ENCODE measurements around the gene COL28A1.

COL28A1 gene

DNA sequence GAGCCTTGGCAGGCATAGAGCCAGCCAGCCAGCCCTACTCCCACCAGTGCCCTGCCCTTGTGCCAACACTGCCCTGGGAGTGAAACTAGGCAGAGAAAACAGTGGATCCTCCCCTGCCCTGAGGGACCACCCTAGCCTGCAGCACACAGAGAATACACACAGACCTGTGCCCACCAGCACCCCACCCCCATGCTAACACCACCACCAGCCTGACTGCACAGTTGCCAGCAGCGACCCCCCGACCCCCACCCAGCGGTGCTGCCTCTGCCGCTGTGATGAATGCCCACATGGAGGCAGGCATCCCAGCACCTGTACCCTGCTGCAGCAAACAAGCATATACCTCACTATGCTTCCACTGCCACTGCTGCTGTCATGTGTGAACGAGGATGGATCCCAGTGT, 21.6 kb upstream of the COL28A1 start:
- no peak for FAIRE-seq

GRCh38 chr7:7556852-7557251, 21.2 kb upstream of the COL28A1 start:
- no peak for FAIRE-seq

- no peak for FAIRE-seq
These were observed 19.2 kb upstream of the COL28A1 start for GRCh38 chr7:7554649-7555575.

DNA sequence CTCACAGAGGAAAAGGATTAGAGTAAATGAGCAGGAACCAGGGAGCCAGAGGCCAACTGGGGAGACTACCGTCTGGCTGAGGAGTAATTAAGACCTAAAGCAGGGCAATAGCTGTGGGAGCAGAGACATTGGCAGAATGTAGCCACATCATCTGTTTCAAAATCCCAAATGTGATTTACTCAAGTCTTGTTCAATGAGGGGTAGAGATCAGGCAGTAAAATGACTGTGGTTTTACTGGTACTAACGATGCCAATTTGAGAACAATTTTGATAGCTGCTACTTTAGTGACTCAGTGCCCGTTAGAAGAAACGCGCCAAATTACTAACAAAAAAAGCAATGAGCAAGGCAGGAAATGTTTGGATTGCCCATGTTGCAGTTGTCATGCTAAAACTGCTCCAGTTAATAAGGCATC, 18.4 kb upstream of the COL28A1 start:
- no peak for FAIRE-seq

- no peak for FAIRE-seq
These were observed 17.7 kb upstream of the COL28A1 start for GRCh38 chr7:7553386-7553785.

DNA sequence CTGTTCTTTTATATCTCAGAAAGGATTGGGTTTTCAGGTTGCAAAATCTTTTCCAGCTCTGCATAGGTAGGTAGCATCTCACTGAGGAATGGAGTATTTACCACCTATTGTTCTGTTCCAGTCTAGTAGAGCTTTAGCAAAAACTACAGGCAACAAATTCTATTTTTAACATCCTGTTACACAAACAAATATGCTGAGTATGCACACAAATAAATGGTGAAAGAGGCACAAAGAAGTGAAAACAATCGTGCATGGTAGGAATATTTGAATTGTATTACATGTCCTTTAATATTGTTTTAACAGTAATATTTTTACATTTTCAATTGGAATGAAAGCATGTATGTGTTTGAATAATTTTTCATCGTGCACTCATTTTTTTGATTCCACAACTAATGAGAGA, 16.5 kb upstream of the COL28A1 start:
- no peak for FAIRE-seq

- FAIRE-seq = no peak
These were observed 15.0 kb upstream of the COL28A1 start for GRCh38 chr7:7550663-7551062.

DNA sequence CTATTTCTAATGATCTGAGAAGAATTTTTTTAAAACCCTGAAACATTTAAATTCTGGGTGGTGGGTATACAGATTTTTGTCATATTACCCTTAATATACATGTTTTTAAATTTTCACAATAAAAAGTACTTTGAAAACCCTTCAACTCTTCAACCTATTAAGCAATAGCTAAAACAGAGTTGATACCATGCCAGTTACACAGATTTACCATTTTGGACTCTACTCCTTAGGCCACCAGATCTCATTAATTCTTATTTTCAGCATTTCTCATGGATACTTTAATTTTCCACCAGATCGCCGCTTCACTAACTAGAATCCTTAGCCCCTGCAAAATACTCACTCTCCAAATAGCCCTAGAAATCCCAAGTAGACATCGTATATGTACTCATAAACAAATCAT, 12.7 kb upstream of the COL28A1 start:
- no peak for FAIRE-seq

- FAIRE-seq = no peak
These were observed 6.7 kb upstream of the COL28A1 start for GRCh38 chr7:7542251-7542835.

DNA sequence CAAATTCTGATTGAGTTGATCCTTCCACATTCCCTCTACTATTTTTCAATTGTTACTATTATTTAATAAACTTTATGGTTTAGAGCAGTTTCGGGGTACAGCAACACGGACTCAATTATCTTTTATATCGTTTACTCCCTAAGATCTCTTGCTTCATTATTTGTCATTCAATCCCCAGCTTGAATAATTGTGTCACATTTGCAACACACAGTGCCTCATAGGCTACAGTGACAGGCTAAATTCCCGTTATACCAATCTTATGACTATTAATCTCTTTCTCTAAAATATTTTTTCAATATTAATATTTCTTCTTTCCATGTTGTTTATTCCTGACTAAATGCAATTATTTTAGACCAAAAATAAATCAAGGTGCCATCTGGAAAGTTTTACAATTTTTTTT, 4.0 kb upstream of the COL28A1 start:
- no peak for FAIRE-seq

DNA sequence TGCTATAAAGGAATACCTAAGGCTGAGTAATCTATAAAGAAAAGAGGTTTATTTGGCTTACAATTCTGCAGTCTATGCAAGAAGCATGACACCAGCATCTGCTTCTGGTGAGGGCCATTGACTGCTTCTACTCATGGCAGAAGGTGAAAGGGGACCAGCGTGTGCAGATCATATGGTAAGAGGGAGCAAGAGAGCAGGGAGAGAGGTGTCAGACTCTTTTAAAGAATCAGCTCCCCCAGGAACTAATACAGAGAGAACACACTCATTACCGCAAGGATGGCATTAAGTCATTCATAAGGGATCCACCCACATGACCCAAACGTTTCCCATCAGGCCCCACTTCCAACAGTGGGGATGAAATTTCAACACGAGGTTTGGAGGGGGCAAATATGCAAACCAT, 3.5 kb upstream of the COL28A1 start:
- FAIRE-seq = no peak

DNA sequence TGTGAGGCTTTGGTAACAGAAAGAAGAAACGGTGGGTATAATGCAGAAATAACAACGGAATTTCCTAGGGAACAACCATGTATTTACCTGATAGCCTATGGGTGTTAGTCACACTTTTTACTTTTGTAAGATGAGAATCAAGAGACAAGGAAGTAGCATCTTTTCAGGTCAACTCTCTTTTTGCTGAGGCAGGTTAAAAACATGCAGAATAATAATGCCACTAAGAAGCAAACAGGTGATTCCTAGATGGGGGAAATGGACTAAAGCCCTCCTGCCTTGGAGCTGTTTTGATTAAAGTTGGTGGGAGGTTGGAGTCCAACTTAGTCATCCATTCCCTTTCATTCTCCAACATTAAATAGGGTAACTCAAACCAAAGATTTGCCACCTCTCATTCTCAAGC, 2.0 kb upstream of the COL28A1 start:
- no peak for FAIRE-seq

GRCh38 chr7:7536396-7537019, 835 bp upstream of the COL28A1 start:
- FAIRE-seq = no peak

DNA sequence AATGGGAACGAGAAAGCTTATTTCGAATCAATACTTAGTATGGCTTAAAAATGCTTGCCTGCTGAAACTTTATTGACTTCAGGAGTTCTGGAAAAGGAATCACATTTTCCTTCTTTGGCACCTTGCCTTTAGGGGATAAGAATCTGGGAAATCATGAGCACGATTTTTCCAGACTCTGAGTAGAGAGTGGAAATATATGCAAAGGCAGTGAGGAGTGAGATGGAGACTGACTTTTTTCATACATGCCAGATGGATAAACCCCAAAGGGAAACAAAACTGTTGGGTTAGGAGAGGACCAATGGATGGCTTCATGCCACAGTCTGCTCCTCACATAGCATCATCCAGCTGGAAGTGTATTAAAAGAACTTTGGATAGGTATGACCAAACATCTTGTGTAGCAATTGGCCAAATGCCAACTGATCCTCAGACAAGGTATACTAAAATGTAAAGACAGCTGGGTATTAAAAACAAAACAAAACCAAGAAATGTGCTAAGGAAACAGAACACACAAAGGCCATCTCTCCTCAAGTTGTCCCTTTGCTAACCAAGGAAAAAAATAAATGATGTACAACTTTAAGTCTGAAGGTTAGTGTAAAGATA, 1.7 kb downstream of the COL28A1 start:
- no peak for FAIRE-seq

- no peak for FAIRE-seq
These were observed 6.3 kb downstream of the COL28A1 start for GRCh38 chr7:7529328-7529727.

- FAIRE-seq = no peak
These were observed 8.6 kb downstream of the COL28A1 start for GRCh38 chr7:7527047-7527446.

DNA sequence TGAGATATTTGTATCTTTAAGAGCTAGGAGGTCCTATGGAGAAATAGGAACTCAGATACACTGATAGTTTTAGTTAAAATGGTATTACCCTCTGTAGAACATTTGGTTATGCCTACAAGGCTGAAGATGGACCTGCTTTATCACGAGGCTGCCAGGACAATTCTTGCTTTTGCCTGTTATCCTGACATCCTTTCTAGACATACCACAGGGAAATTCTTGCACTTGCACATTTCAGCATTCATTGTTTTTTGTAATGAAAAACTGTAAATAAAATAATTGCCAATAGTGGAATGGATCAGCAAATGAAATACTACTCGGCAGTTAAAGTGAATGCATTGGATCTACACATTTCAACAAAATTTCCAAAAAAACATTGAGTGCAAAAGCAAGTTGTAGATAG, 9.7 kb downstream of the COL28A1 start:
- FAIRE-seq = no peak

GRCh38 chr7:7524121-7524520, 11.6 kb downstream of the COL28A1 start:
- no peak for FAIRE-seq

DNA sequence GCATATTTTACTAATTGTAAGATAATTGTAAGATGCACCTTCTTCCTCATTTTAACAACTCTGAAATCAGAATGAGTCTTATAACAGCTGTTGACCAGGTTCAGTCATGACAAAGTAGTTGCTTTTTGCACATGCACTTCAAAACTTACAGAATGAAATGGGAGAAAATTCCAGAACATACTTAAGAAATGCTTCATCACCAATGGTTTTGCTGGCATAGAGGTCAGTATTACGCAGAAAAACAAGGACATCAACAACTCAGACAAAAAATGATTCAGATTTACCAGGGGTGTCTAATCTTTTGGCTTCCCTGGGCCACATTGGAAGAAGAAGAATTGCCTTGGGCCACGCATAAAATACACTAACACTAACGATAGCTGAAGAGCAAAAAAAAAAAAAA, 13.3 kb downstream of the COL28A1 start:
- FAIRE-seq = no peak

- FAIRE-seq = no peak
These were observed 14.4 kb downstream of the COL28A1 start for GRCh38 chr7:7521259-7521658.

DNA sequence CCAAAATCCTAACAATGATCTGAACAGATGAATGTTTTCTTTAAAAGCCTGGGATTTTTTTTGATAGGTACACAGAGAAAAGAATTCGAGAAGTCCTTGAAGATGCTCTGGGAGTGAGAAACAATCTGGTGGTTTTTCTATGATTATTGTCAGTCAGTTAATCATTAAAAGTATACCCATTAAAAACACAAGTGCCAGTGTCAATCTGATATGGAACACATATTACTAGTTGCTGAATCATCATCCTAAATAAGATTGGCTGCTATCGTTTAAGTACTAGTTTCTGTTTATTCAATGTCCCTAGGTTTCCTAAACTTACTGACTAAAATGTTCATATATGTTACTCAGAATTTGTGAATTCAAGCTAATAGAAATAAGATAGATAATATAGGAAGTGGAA, 16.1 kb downstream of the COL28A1 start:
- no peak for FAIRE-seq

- no peak for FAIRE-seq
These were observed 16.6 kb downstream of the COL28A1 start for GRCh38 chr7:7519056-7519455.

GRCh38 chr7:7517754-7518153, 17.9 kb downstream of the COL28A1 start:
- FAIRE-seq = no peak

DNA sequence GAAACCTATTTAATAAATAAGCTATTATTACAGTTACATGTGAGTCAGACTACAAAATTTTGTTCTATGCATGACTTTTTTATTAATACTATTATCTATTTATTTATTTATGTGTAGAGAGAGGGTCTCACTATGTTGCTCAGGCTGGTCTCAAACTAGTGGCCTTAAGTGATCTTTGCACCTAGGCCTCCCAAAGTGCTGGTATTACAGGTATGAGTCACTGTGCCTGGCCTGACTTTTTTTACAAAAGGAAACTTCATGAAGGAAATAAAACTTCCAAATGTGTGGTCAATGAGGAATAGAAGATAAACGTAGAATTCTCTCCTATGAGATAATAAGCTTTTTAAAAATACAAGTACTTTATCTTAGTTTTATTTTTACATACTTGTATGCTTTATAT, 19.0 kb downstream of the COL28A1 start:
- no peak for FAIRE-seq

Measured in A204.1 (cell line).